ENCODE data around the gene STX10. TPM values are rescaled to one million over a fixed set of nuclear protein-coding genes. Genes with fewer than 3 reads are reported as not detected.

Gene STX10
- total RNA-seq, 1 donor from 2014 or later, result 46.4 TPM

GRCh38 chr19:13120031-13120430, 30.1 kb downstream of the STX10 start:
- DNase-seq (ENCODE audit: low read depth in 2 of 2), result no peak

GRCh38 chr19:13119627-13120026, 30.5 kb downstream of the STX10 start:
- no peak for DNase-seq (ENCODE audit: low read depth in 2 of 2)

- peak in 1 of 2 donors; percentile 55 for DNase-seq (ENCODE audit: low read depth in 2 of 2)
Measured at GRCh38 chr19:13118424-13119193, 31.6 kb downstream of the STX10 start.

DNA sequence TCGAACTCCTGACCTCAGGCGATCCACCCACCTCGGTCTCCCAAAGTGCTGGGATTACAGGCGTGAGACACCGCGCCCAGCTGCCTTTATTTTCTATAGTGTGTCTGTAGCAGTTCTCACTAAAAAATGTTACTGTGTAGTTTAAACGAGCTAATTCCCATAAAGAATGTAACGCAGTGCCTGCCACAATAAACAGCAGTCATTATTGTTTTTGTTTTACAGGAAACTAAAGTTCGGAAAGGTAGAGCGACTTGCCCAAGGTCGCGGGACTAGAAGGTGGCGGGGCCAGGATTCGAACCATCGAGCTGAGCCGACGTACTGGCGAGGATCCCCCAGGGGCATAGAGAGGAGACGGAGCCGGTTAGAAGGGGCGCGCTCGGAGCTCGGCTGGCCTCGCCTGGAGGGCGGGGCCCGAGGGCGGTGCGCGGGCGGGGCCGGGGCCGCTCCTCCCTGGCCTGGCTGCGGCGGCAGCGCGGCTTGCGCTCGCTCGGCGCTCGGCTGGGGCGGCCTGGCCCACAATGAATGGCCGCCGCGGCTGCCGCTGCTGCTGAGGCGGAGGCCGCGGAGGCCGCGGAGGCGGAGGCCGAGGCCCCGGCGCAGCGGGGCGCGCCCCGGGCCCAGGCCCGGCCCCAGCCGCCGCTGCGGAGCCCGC, 32.3 kb downstream of the STX10 start, which contains the start of gene NACC1:
NACC1 (plus strand) TSS at position 493 of the 652 bp plus-strand sequence. CDS start 16,944 bp downstream, outside the sequence.
- peak; percentile 90 to 93 for DNase-seq (ENCODE audit: low read depth in 2 of 2)

GRCh38 chr19:13117176-13117771, 32.9 kb downstream of the STX10 start:
- no peak for DNase-seq (ENCODE audit: low read depth in 2 of 2)

DNA sequence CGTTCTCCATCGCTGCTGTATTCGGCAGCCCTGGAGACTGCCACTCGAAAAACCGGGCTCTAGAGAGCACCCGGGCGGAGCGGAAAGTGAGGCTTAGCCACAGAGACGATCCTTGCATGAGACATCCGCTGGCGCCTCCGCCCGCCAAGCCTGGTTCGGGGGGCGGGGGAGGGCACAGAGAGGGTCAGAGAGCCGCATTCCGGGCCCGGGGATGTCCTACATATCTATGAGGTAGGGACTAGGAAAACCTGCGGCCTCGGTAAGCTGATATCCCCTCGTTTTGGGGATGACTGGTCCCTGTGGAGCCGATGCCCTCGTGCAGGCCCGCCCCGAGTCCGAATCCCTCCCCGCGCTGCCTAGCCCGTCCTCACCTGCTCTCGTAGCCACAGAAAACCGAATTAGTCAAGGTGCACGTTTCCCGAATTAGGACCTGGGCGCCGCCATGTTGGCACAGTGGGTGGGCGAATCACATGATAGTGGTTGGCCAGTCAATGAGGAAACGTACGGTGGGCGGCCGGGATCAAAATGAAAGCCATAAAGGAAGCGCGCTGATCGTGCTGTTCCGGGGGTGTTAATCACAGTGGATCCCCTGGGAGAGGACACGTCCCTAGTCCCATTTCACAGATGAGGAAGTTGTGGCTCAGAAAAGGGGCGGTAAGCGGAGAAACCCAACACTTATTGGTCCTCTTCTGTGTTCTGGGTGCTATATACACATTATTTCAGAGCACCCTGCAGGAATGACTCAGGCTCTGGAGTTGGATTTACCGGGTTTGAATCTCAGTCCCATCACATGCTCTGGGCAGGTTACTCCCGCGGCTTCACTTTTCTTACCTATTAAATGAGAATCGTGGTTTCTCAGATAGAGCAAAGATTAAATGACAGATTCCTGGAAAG, 33.6 kb downstream of the STX10 start, which contains the start of gene TRMT1:
TRMT1 (minus strand) TSS at position 459 of the 894 bp plus-strand sequence; CDS start at position 118, 341 bp downstream.
- DNase-seq (ENCODE audit: low read depth in 2 of 2), result peak; percentile 95 to 96

- DNase-seq (ENCODE audit: low read depth in 2 of 2), result no peak
Measured at GRCh38 chr19:13115936-13116281, 34.3 kb downstream of the STX10 start.

GRCh38 chr19:13112555-13112954, 37.6 kb downstream of the STX10 start:
- no peak for DNase-seq (ENCODE audit: low read depth in 2 of 2)

DNA sequence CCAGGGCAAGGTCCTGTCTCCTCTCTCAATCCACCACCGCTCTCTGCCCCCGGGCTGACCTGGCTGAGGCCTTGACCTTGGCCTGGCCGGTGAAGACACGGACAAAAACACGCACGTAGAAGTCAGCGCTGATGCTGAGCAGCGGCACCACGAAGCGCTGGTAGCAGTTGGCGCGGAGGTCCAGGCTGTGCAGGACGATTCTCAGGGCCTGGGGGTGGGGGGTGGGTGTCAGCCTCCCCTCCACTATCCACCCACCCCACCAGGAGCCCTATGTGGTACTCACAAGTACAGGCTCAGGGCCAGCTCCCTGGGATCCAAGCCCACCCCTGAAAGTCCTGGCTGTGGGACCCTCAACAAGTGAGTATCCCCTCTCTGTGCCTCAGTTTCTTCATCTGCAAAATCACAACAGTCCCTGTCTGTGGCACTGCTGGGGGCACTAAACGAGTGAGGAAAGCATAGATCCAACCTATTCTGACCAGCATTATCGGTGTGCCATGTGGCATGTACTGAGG, 40.0 kb downstream of the STX10 start:
- DNase-seq (ENCODE audit: low read depth in 2 of 2), result no peak

DNA sequence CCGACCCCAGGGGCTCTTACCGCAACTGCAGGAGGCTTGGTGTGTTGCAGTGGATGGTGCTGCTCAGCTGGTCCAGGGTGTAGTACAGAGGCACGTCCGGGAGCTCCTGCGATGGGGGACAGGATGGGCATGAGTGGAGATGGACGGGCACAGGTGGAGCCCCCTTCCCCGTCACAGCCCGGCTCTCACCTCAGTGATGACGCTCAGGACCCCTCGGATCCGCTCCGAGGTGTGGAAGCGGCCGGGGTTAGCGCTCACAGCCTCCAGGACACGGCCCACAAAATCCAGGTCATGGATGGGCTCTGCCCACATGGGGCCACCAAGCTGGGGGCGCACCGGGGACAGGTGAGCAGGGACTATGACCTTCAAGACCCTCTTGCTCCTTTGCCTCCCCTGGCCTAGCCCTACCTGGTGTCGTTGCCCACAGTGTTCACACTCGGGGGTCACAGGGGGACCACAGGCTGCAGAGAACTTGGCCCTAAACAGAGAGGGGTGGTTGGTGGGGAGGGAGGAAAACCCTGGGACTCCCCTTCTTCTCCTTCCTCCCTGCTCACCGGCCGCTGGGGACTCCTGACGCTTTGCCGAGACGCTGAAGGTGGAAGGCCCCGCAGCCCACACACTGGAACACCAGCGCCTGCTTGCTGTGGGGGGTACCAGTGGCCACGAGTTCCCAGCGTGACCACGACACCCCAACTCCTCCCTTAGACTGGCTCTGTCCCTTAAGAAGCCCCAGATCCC, 40.6 kb downstream of the STX10 start:
- no peak for DNase-seq (ENCODE audit: low read depth in 2 of 2)

GRCh38 chr19:13104848-13105711, 45.1 kb downstream of the STX10 start:
- DNase-seq (ENCODE audit: low read depth in 2 of 2), result no peak

DNA sequence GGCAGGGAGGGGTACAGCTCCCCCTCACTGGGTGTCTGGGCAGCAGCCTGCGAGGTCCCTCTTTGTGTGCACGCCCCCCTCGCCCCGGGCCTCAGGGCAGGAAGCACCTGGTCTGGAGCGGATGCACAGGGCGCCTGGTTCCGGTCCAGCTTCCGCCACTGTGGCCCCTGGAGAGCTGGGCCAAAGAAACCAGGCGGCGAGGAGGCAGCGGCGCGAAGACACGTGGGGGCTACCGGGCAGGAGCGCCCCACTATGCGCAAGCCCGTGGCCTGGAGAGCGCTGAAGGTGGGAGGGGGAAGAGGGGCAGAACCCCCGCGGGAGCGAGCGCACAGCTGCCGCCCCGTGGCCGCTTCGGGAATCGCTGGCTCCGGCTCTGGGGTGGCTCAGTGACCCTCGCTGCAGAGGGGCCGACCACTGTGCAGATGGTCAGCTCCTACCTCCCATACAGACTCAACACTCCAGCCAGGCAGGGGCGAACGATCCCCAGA, 45.8 kb downstream of the STX10 start:
- DNase-seq (ENCODE audit: low read depth in 2 of 2), result peak; percentile 93

DNA sequence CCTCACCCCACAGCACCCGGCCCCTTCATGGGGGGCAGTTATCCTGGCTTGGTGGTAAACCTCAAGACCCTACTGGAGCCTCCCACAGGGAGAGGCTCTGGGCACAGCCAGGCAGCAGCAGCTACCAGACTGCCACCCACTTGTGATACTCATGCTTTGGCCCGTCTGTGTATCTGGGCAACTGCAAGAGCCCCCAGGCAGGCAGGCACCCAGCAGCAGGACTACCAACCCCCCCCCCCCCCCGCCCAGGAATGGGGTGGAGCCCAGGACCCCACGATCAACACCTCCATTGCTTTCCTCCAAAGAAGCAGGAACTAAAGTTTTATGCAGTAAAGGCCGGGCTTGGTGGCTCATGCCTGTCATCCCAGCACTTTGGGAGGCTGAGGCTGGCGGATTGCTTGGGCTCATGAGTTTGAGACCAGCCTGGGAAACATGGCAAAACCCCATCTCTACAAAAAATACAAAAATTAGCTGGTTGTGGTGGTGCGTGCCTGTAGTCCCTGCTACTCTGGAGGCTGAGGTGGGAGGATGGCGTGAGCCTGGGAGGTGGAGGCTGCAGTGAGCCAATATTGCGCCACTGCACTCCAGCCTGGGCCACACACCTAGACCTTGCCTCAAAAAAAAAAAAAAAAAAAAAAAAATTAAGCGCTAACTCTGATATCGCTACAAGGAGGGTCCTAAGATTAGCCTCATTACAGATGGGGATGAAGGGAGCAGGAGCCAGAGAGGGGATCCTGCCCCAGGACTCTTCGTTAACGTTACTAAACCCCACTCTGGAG, 46.4 kb downstream of the STX10 start:
- no peak for DNase-seq (ENCODE audit: low read depth in 2 of 2)

- peak; percentile 94 to 97 for DNase-seq (ENCODE audit: low read depth in 2 of 2)
Measured at GRCh38 chr19:13102666-13103580, 47.3 kb downstream of the STX10 start, which contains the start of gene LYL1. Gene LYL1 (minus strand): TSS chr19:13102858. CDS start chr19:13101171, 1,687 bp downstream.

DNA sequence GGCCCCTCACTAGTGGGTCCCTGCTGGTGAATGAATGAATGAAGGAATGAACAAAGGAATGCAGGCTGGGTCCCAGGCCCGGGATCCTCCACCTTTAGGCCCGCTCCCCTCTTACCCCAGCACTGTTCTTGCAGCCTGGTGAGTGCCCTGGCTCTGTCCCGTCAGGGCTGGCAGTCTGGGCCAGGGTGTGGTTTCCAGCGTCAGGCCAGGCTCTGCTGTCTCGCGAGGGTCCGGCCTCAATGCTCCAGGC, 47.8 kb downstream of the STX10 start:
- DNase-seq (ENCODE audit: low read depth in 2 of 2), result no peak

DNA sequence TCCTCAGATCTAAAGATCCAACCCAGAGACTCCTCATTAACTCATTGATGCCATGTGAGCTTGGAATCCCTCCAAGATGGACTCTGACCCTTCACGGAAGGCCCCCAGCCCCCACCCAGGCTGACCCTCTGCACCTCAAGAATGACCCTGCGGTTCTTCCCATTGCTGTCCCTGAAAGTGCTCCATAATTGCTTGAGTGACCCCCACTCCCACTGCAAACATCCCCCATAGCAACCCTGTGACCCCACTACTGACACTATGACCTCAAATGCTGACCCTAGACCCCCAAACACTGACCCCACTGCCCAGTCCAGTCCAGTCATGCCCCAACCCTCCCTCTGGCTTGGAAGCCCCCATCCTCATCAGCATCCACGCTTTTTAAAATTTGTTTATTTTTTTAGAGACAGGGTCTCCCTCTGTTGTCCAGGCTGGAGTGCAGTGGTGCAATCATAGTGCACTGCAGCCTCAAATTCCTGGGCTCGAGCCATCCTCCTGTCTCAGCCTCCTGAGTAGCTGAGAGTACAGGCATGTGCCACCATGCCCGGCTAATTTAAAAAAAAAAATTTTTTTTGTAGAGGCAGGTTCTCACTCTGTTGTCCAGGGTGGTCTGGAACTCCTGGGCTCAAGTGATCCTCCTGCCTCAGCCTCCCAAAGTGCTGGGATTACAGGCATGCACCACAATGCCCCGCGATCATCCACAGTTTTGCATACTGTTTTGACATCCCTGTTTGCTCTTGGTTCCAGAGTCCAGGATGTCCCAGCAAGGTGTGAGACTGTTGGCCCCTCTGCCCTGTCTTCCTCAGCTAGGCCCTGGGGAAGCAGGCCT, 48.4 kb downstream of the STX10 start:
- no peak for DNase-seq (ENCODE audit: low read depth in 2 of 2)

Data from lung microvascular endothelial cell (primary cell).